IMR-90 (cell line): ENCODE data around the gene NSUN4. TPM values are rescaled to one million over a fixed set of nuclear protein-coding genes. Genes with fewer than 3 reads are reported as not detected.

Experiments used
- ATAC-seq: fragments of 200-7000 bp; cut with Tn5 transposase; 2 replicates; pipeline ENCODE4 v1.9.1; 2020; ENCODE audit warnings: low read depth, mild to moderate bottlenecking, moderate library complexity
- BruUV-seq: library from RNA; stranded (reverse); fragments of 400-500 nt; replicated peaks from 2 replicates; lab custom pipeline; 2021; lab: Mats Ljungman, UMichigan
- CTCF ChIA-PET: fragments of 300-600 bp; formaldehyde crosslinking; extraction: SDS; loops from one replicate; lab custom pipeline; 2021; ENCODE audit warnings: antibody characterized with exemption; lab: Yijun Ruan, JAX
- POLR2A ChIA-PET: fragments of 300-600 bp; sonication (Branson Sonifier 250); formaldehyde crosslinking; loops from one replicate; lab custom pipeline; 2022; ENCODE audit warnings: antibody characterized with exemption; ENCODE audit not compliant: unreplicated experiment; lab: Charles Lee
- DNase-seq: peaks from one replicate; pipeline ENCODE4 v3.0.0; 2013
- H2AFZ ChIP-seq: replicated peaks from 2 replicates; pipeline ENCODE3; 2013; ENCODE audit warnings: low read length, mild to moderate bottlenecking; ENCODE audit not compliant: poor library complexity
- H2AK5ac ChIP-seq: 2 replicates; pipeline ENCODE4 v1.6.1; 2013; ENCODE audit warnings: low read depth, low read length, inconsistent platforms
- H2AK9ac ChIP-seq: replicated peaks from 2 replicates; pipeline ENCODE3; 2013; ENCODE audit warnings: mild to moderate bottlenecking, low read depth, low read length, moderate library complexity; ENCODE audit not compliant: poor library complexity
- H2BK120ac ChIP-seq: 2 replicates; pipeline ENCODE4 v1.6.1; 2013; ENCODE audit warnings: low read depth, low read length, inconsistent platforms
- H2BK15ac ChIP-seq: 3 replicates; pipeline ENCODE4 v1.6.1; 2013; ENCODE audit warnings: low read depth, low read length, inconsistent platforms
- H2BK20ac ChIP-seq: 2 replicates; pipeline ENCODE4 v1.6.1; 2013; ENCODE audit warnings: low read depth, mild to moderate bottlenecking, inconsistent platforms, low read length, moderate library complexity
- H2BK5ac ChIP-seq: 2 replicates; pipeline ENCODE4 v1.6.1; 2013; ENCODE audit warnings: mild to moderate bottlenecking, low read depth, low read length, inconsistent platforms; ENCODE audit not compliant: poor library complexity, severe bottlenecking
- H3K14ac ChIP-seq: replicated peaks from 2 replicates; pipeline ENCODE4 v1.6.1; 2013; ENCODE audit warnings: low read depth, low read length, inconsistent platforms
- H3K18ac ChIP-seq: 2 replicates; pipeline ENCODE4 v1.6.1; 2013; ENCODE audit warnings: low read depth, low read length, control low read depth
- H3K23ac ChIP-seq: 2 replicates; pipeline ENCODE4 v1.6.1; 2013; ENCODE audit warnings: low read depth, low read length, inconsistent platforms
- H3K27ac ChIP-seq: 2 replicates; pipeline ENCODE4 v1.5.1; 2013; ENCODE audit warnings: mild to moderate bottlenecking, control low read depth, low read length; ENCODE audit not compliant: insufficient read depth
- H3K27me3 ChIP-seq: 2 replicates; pipeline ENCODE4 v1.6.1; 2013; ENCODE audit warnings: low read length; ENCODE audit not compliant: control insufficient read depth, insufficient read depth
- H3K36me3 ChIP-seq: 2 replicates; pipeline ENCODE4 v1.6.1; 2013; ENCODE audit warnings: low read length, mixed read lengths; ENCODE audit not compliant: control insufficient read depth, insufficient read depth
- H3K4ac ChIP-seq: 2 replicates; pipeline ENCODE4 v1.6.1; 2013; ENCODE audit warnings: low read depth, low read length, inconsistent platforms
- H3K4me1 ChIP-seq: 2 replicates; pipeline ENCODE4 v1.6.1; 2013; ENCODE audit warnings: low read length, mixed read lengths; ENCODE audit not compliant: control insufficient read depth, insufficient read depth
- H3K4me2 ChIP-seq: 2 replicates; pipeline ENCODE4 v1.6.1; 2013; ENCODE audit warnings: low read depth, mild to moderate bottlenecking, control low read depth, low read length, moderate library complexity
- H3K4me3 ChIP-seq: 2 replicates; pipeline ENCODE4 v1.5.1; 2013; ENCODE audit warnings: low read depth, mild to moderate bottlenecking, control low read depth, low read length, moderate library complexity; ENCODE audit not compliant: insufficient read depth
- H3K56ac ChIP-seq: 2 replicates; pipeline ENCODE4 v1.6.1; 2013; ENCODE audit warnings: low read length, inconsistent platforms; ENCODE audit not compliant: insufficient read depth; ENCODE audit errors: extremely low read depth
- H3K79me1 ChIP-seq, 2 experiments: 2 replicates each; pipeline ENCODE4 v1.6.1; 2013; ENCODE audit warnings: low read length in 2 of 2, inconsistent platforms in 1 of 2, low read depth in 1 of 2
- H3K9ac ChIP-seq: 2 replicates; pipeline ENCODE4 v1.6.1; 2013; ENCODE audit warnings: low read depth, low read length, control low read depth
- H3K9me1 ChIP-seq: 2 replicates; pipeline ENCODE4 v1.6.1; 2013; ENCODE audit warnings: low read length, inconsistent platforms; ENCODE audit not compliant: insufficient read depth
- H3K9me3 ChIP-seq: 2 replicates; pipeline ENCODE4 v1.6.1; 2013; ENCODE audit warnings: low read length; ENCODE audit not compliant: control insufficient read depth, insufficient read depth
- H4K20me1 ChIP-seq: 2 replicates; pipeline ENCODE4 v1.6.1; 2013; ENCODE audit warnings: low read length, inconsistent platforms; ENCODE audit not compliant: insufficient read depth
- H4K5ac ChIP-seq: 2 replicates; pipeline ENCODE4 v1.6.1; 2013; ENCODE audit warnings: mild to moderate bottlenecking, low read depth, low read length, control low read depth
- H4K8ac ChIP-seq, 2 experiments: 2 replicates each; pipeline ENCODE4 v1.6.1; 2013; ENCODE audit warnings: low read depth in 2 of 2, low read length in 2 of 2, control low read depth in 1 of 2, inconsistent platforms in 1 of 2
- H4K91ac ChIP-seq: 2 replicates; pipeline ENCODE4 v1.6.1; 2013; ENCODE audit warnings: low read depth, low read length, inconsistent platforms; ENCODE audit not compliant: insufficient read depth
- BHLHE40 ChIP-seq: fragments of 150-350 bp; IDR thresholded peaks from 2 replicates; pipeline ENCODE4 v1.6.1; 2016; ENCODE audit warnings: mild to moderate bottlenecking, low read depth, low read length
- CEBPB ChIP-seq: IDR thresholded peaks from 2 replicates; pipeline ENCODE4 v1.6.1; 2012; ENCODE audit warnings: low read depth, low read length, improper control_type of control experiment
- CHD1 ChIP-seq: IDR thresholded peaks from 2 replicates; pipeline ENCODE4 v1.6.1; 2012; ENCODE audit warnings: low read depth, low read length, improper control_type of control experiment
- CTCF ChIP-seq: conservative IDR thresholded peaks from 2 replicates; pipeline ENCODE4 v1.5.1; 2012; ENCODE audit warnings: mild to moderate bottlenecking, low read depth, low read length, improper control_type of control experiment
- MAFK ChIP-seq: IDR thresholded peaks from 2 replicates; pipeline ENCODE4 v1.6.1; 2012; ENCODE audit warnings: low read depth, low read length, improper control_type of control experiment
- MAZ ChIP-seq: IDR thresholded peaks from 2 replicates; pipeline ENCODE4 v1.6.1; 2012; ENCODE audit warnings: low read depth, mild to moderate bottlenecking, low read length, improper control_type of control experiment, moderate library complexity, borderline replicate concordance
- NFE2L2 ChIP-seq: fragments of 150-350 bp; IDR thresholded peaks from 2 replicates; pipeline ENCODE4 v1.6.1; 2016; ENCODE audit warnings: low read depth, mild to moderate bottlenecking, low read length
- POLR2A ChIP-seq: IDR thresholded peaks from 2 replicates; pipeline ENCODE4 v1.6.1; 2012; ENCODE audit warnings: mild to moderate bottlenecking, low read depth, low read length
- RCOR1 ChIP-seq: IDR thresholded peaks from 2 replicates; pipeline ENCODE4 v1.6.1; 2012; ENCODE audit warnings: mild to moderate bottlenecking, low read length, improper control_type of control experiment; ENCODE audit not compliant: insufficient replicate concordance
- SMC3 ChIP-seq: fragments of 150-350 bp; IDR thresholded peaks from 2 replicates; pipeline ENCODE4 v1.6.1; 2016; ENCODE audit warnings: low read depth, mild to moderate bottlenecking, antibody characterized with exemption, low read length, moderate library complexity
- USF2 ChIP-seq: fragments of 150-350 bp; IDR thresholded peaks from 2 replicates; pipeline ENCODE4 v1.6.1; 2017; ENCODE audit warnings: mild to moderate bottlenecking, antibody characterized with exemption, low read length, low read depth
- whole genome bisulfite sequencing, 2 experiments: methylation state at CpG; one replicate each; pipeline versions ENCODE4 v1.1.5 to v1.1.7; 2013; ENCODE audit warnings: missing lambda C conversion rate in 2 of 2; ENCODE audit not compliant: insufficient read length in 1 of 2; ENCODE audit errors: extremely low coverage in 2 of 2; 5-methylcytosine and 5-hydroxymethylcytosine counted together
- dilution Hi-C: fragments of 300-500 bp; cut with HindIII; formaldehyde crosslinking; loops from one replicate; pipeline ENCODE4 v1.14.3; 2018; ENCODE audit warnings: low sequenced_read_pairs; ENCODE audit not compliant: unreplicated experiment
- in situ Hi-C: fragments of 300-500 bp; cut with MboI; formaldehyde crosslinking; loops from 3 replicates; pipeline ENCODE4 v1.14.3; 2019; ENCODE audit warnings: low sequenced_read_pairs, inconsistent platforms, mixed read lengths
- intact Hi-C: fragments of 100-400 bp; cut with micrococcal nuclease; formaldehyde crosslinking; loops from 2 replicates; pipeline ENCODE4 v1.10.0; 2022
- polyA plus RNA-seq, 3 experiments: library from polyadenylated mRNA; depleted of rRNA; stranded (reverse); fragments of >200 nt; gene quantifications; 2 replicates each; pipeline ENCODE4 v1.2.3, GENCODE V29; 2012; ENCODE audit warnings: low replicate concordance in 1 of 3
- total RNA-seq: library from RNA; depleted of rRNA; stranded (reverse); fragments of >200 nt; gene quantifications from 2 replicates; pipeline ENCODE4 v1.2.3, GENCODE V29; 2012

The NSUN4 gene
- total and polyA plus RNA-seq, 2 of the 4 experiments (the other 2 are of a cell fraction), result 10.9 to 13.0 TPM

GRCh38 chr1:46409063-46409372, 68.4 kb downstream of the NSUN4 start:
- Histone ChIP-seq H3K4ac (no peak overlapping the region), H4K5ac (no peak overlapping the region), H2BK15ac (no peak overlapping the region), H4K8ac (no peak overlapping the region), H3K9me1 (0 out of 2 replicates have a peak, but pooled peaks cover 3% of the 10 kb centered on the region), H3K18ac (no peak overlapping the region), H3K27me3 (peaks cover 20% of the 10 kb centered on the region; the same call in 1 of the 2 replicates), H3K23ac (no peak overlapping the region), H2AFZ (no peak overlapping the region), H2AK5ac (no peak overlapping the region), H3K9ac (no peak overlapping the region), H2BK120ac (no peak overlapping the region), H2BK5ac (no peak overlapping the region), H3K79me1 (no peaks in the 10 kb centered on the region), H3K4me1 (no peaks in the 10 kb centered on the region; the same call in 1 of the 2 replicates), H3K14ac (no peak overlapping the region), H3K4me3 (no peak overlapping the region), H4K20me1 (no peaks in the 10 kb centered on the region), H3K27ac (no peak overlapping the region), H4K91ac (no peak overlapping the region), H2BK20ac (no peak overlapping the region), H2AK9ac (no peak overlapping the region), H3K56ac (no peak overlapping the region), H3K9me3 (no peaks in the 10 kb centered on the region), H3K4me2 (no peak overlapping the region), H3K36me3 (no peaks in the 10 kb centered on the region)
- DNase-seq, result no peak
- dilution Hi-C loops (no loop called here), intact Hi-C loops (loop anchor here (10.0 kb wide), 1 partner anchor 766 kb away; no protein-coding TSS in a partner anchor), in situ Hi-C loops (loop anchor here (5.0 to 25.0 kb wide), 2 partner anchors 118 to 303 kb away; partner anchors contain the start of gene EFCAB14)
- no peak for ATAC-seq
- TF ChIP-seq SMC3 (no peak), BHLHE40 (no peak), RCOR1 (no peak), POLR2A (no peak), CEBPB (no peak), MAFK (no peak), MAZ (no peak), NFE2L2 (no peak), CTCF (no peak), USF2 (no peak), CHD1 (no peak)
- CTCF ChIA-PET, result no interaction called here
- no TSS peak for BruUV-seq
- WGBS, 2 experiments, result 100% methylated on average over 1 of the region's 1 CpG; no CpG with 5 or more reads in 1 of the 2 experiments
- POLR2A ChIA-PET, result no interaction called here
